Heart right ventricle (tissue), 16 donors: ENCODE data around the gene UTP11. TPM values are rescaled to one million over a fixed set of nuclear protein-coding genes. Genes with fewer than 3 reads are reported as not detected.

Experiments
- ATAC-seq, 8 donors: fragments of 200-7000 bp; cut with Tn5 transposase; one replicate each; pipeline ENCODE4 v1.9.1; 2020; ENCODE audit warnings: mild to moderate bottlenecking in 8 of 8, moderate library complexity in 8 of 8, moderate number of reproducible peaks in 1 of 8
- DNase-seq, 2 donors: peaks; one replicate each; pipeline ENCODE4 v3.0.0-alpha.2; 2020
- H3K27ac ChIP-seq, 10 donors: fragments of 200-600 bp; sonication (generic) in 2 of 10; one replicate each; pipeline versions ENCODE4 v1.5.0 to v1.8.0; 2020 to 2022; ENCODE audit warnings: mild to moderate bottlenecking in 3 of 10
- H3K27me3 ChIP-seq, 7 donors: fragments of 200-600 bp; one replicate each; pipeline ENCODE4 v1.8.0; 2021 to 2022; ENCODE audit warnings: mild to moderate bottlenecking in 2 of 7
- H3K36me3 ChIP-seq, 9 donors: fragments of 200-600 bp; sonication (generic) in 1 of 9; one replicate each; pipeline versions ENCODE4 v1.5.0 to v1.8.0; 2020 to 2022; ENCODE audit warnings: mild to moderate bottlenecking in 2 of 9
- H3K4me1 ChIP-seq, 9 donors: fragments of 200-600 bp; sonication (generic) in 1 of 9; one replicate each; pipeline versions ENCODE4 v1.5.0 to v1.8.0; 2020 to 2022; ENCODE audit warnings: mild to moderate bottlenecking in 4 of 9
- H3K4me3 ChIP-seq, 10 donors: fragments of 200-600 bp; sonication (generic) in 2 of 10; one replicate each; pipeline versions ENCODE4 v1.5.0 to v1.8.0; 2020 to 2022; ENCODE audit warnings: mild to moderate bottlenecking in 7 of 10, moderate library complexity in 2 of 10
- H3K9me3 ChIP-seq, 11 donors: fragments of 200-600 bp in 10 of 11; sonication (generic) in 2 of 11; one replicate each; pipeline versions ENCODE4 v1.5.0 to v1.8.0; 2013 to 2022; ENCODE audit warnings: mild to moderate bottlenecking in 2 of 11, control low read depth in 1 of 11, moderate library complexity in 1 of 11
- CTCF ChIP-seq, 9 donors: fragments of 200-600 bp; sonication (generic) in 2 of 9; IDR thresholded peaks; one replicate each; pipeline versions ENCODE4 v1.5.0 to v1.8.0; 2021 to 2022; ENCODE audit warnings: antibody characterized with exemption in 9 of 9, mild to moderate bottlenecking in 5 of 9, moderate library complexity in 1 of 9
- WGBS, 2 donors: extraction: QIAGEN DNeasy Blood & Tissue Kit; methylation state at CpG; one replicate each; pipeline ENCODE4 v1.1.7; 2013; ENCODE audit warnings: inconsistent platforms in 1 of 2; 5-methylcytosine and 5-hydroxymethylcytosine counted together
- intact Hi-C, 10 donors: fragments of 100-400 bp; cut with DNase I; formaldehyde crosslinking; loops; one replicate each; pipeline versions ENCODE4 v1.11.1 to v1.14.2; 2022
- polyA plus RNA-seq, 2 donors: library from polyadenylated mRNA; stranded (reverse); fragments of 200-250 nt; gene quantifications; one replicate each; pipeline ENCODE4 v1.2.3, GENCODE V29; 2013
- total RNA-seq, 10 donors: library from RNA; stranded (reverse); fragmentation: NEBNext Ultra II Directional in 3 of 10; extraction: Animal tissue kit (Norgen Biotek cat#: 25700) in 3 of 10; gene quantifications; one replicate each; pipeline versions ENCODE4 v1.2.1 to v1.2.4, GENCODE V29; 2021 to 2023
- donor health status: Arrhythmogenic right ventricular cardiomyopathy.
- donor health status: ischemic (EF 13 %, LVEDD 7.1; RV severe dilation, severe dysfunction).
- donor health status: healthy with polysubstance abuse.
- donor health status: DM: no; HTN: yes; CAD: no.
- donor health status: DM: no; HTN: no; CAD: no.
- donor health status: ischemic (EF 25% LVEDD 6.9; RV normal size, moderate dysfunction).
- donor health status: ischemic (EF 25% LVEDD 5.7; RV mildly dilated, moderate dysfunction).
- donor health status: healthy.
- donor health status: DM: yes; HTN: yes; CAD: no.
- donor health status: Ischemic cardiomyopathy.
- donor health status: ischemic (EF 35%, LVEDD 5.7; RV mildly dilated, moderate dysfunction).
- donor health status: nonischemic (EF 11% LVEDD 7.7; RV severe dilation, severe dysfunction).
- donor health status: DM: yes; HTN: yes; CAD: no.
- donor health status: PGD.
- donor health status: ischemic (EF 29% LVEDD 5.4; RV normal size, mild dysfunction).
- donor health status: nonischemic (EF 23%, LVEDD 6.1; RV moderate dilation, normal function).

The UTP11 gene
- total and polyA plus RNA-seq, 12 donors, result 22.9 to 59.8 (median 35.8) TPM

- Histone ChIP-seq H3K36me3 (peaks cover 0 to 39% (median 28%) of the 10 kb centered on the region in 9 donors), H3K27me3 (no peaks in the 10 kb centered on the region), H3K4me3 (peak overlapping the region; percentile 61 to 91 (median 86)), H3K9me3 (no peaks in the 10 kb centered on the region), H3K4me1 (peaks cover 0 to 27% (median 19%) of the 10 kb centered on the region in 9 donors), H3K27ac (peak overlapping the region in 9 of 10 donors; percentile 71 to 86 (median 82))
- intact Hi-C loops, result loop anchor here in 5 of 10 donors (10.0 kb wide), 4 partner anchors 95 to 295 kb away; partner anchors contain the start of gene CDCA8 (in 1 of the 5)
- DNase-seq (peak in 1 of 2 donors; percentile 23), ATAC-seq (peak; percentile 5 to 68 (median 32))
- 0 to 1% methylated on average over 30 of the region's 30 CpGs for WGBS, 2 donors
- no peak for TF ChIP-seq CTCF (IDR thresholded peaks at IDR 0.05)
Observed at GRCh38 chr1:37989361-37989930, 23.1 kb upstream of the UTP11 start.

- H3K27ac ChIP-seq, result peak overlapping the region in 9 of 10 donors; percentile 72 to 97 (median 83)
- no peaks in the 10 kb centered on the region for H3K27me3 ChIP-seq
- no peaks in the 10 kb centered on the region for H3K9me3 ChIP-seq
- WGBS, 2 donors, result 71 to 76% methylated on average over 11 of the region's 11 CpGs
- peak overlapping the region in 6 of 10 donors; percentile 45 to 60 (median 56) for H3K4me3 ChIP-seq
- TF ChIP-seq CTCF (IDR thresholded peaks at IDR 0.05), result no peak
- ATAC-seq (no peak), DNase-seq (no peak)
- intact Hi-C loops, result loop anchor here in 1 of 10 donors (5.0 kb wide), 1 partner anchor 863 kb away; no protein-coding TSS in a partner anchor
- peaks cover 19 to 64% (median 49%) of the 10 kb centered on the region in 9 donors for H3K4me1 ChIP-seq
- peaks cover 0 to 41% (median 12%) of the 10 kb centered on the region in 9 donors for H3K36me3 ChIP-seq
Observed at GRCh38 chr1:37994886-37995566, 17.5 kb upstream of the UTP11 start.

- DNase-seq (peak; percentile 76 to 80), ATAC-seq (peak; percentile 37 to 79 (median 70))
- peaks cover 0 to 41% (median 12%) of the 10 kb centered on the region in 9 donors for H3K36me3 ChIP-seq
- TF ChIP-seq CTCF (IDR thresholded peaks at IDR 0.05), result no peak
- intact Hi-C loops, result no loop called here
- WGBS, 2 donors, result 3 to 4% methylated on average over 46 of the region's 46 CpGs
- no peaks in the 10 kb centered on the region for H3K9me3 ChIP-seq
- H3K4me1 ChIP-seq, result peaks cover 26 to 64% (median 57%) of the 10 kb centered on the region in 9 donors
- peak overlapping the region; percentile 27 to 64 (median 57) for H3K4me3 ChIP-seq
- peak overlapping the region; percentile 72 to 97 (median 84) for H3K27ac ChIP-seq
- no peaks in the 10 kb centered on the region for H3K27me3 ChIP-seq
Observed at GRCh38 chr1:37995751-37996345, 16.7 kb upstream of the UTP11 start.
